ENCODE data around the gene DTD1. TPM values are rescaled to one million over a fixed set of nuclear protein-coding genes. Genes with fewer than 3 reads are reported as not detected.
"Not testable (repeated sequence)": the region's sequence is repeated elsewhere in the genome, so short reads cannot be mapped to it uniquely, and the experiment has no call there.

Gene DTD1
- total RNA-seq, 2 donors from 2014 or later = 8.9 to 16.1 TPM

DNA sequence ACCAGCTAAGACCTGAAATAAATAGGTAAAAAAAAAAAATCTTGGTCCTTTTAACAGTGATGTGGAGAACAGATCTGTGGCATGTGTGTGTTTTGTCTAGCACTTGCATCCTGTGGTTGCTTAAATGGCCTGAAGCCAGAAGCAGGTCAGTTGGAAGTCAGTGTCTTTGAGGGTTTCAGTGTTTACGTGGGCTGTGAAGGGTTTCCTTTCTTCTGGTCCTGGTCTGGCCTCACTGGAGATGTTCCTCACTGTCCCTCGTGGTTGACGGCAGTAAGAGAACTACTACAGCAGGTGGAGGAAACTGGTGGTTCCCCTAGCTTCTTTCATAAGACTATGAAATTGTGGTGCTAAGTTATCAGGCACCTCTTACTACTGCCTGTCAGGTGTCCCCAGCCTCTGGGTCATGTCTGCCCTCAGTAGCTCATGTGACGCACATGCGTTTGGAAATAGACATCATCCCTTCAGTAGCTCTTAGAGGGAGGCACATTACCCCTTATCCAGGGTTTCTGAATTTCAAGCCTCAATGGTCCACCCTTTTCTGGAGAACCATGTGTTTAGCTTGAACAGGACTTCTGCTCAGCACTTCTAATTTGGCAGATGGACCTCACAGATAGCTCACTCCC is 166.3 kb downstream of the DTD1 start:
- intact Hi-C loops (cut with DNase I) = no loop called here

DNA sequence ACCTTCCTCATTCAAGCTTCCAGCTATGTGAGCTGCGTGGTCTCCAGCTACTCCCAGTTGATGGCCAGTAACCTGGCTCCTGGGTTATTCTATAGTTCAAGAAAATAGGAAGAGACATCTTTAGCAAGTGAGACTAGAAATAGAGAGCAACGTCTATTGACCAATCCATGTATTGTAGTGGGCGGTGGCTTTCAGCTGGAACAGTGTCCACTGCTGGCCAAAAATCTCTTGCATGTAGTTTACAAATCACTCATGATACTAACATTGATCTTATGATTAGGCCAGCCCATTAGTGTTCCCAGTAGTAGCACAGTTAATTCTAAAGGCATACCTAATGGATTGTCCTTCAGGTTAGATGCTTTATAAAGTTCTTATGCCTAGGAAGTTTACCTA is 166.8 kb downstream of the DTD1 start:
- H3K27me3 ChIP-seq = no peaks in the 10 kb centered on the region
- intact Hi-C loops (cut with DNase I) = no loop called here
- no peak for ATAC-seq
- no peaks in the 10 kb centered on the region for H3K4me1 ChIP-seq
- no peak for TF ChIP-seq POLR2A (IDR thresholded peaks at IDR 0.05)
- TF ChIP-seq, protein P1, sequence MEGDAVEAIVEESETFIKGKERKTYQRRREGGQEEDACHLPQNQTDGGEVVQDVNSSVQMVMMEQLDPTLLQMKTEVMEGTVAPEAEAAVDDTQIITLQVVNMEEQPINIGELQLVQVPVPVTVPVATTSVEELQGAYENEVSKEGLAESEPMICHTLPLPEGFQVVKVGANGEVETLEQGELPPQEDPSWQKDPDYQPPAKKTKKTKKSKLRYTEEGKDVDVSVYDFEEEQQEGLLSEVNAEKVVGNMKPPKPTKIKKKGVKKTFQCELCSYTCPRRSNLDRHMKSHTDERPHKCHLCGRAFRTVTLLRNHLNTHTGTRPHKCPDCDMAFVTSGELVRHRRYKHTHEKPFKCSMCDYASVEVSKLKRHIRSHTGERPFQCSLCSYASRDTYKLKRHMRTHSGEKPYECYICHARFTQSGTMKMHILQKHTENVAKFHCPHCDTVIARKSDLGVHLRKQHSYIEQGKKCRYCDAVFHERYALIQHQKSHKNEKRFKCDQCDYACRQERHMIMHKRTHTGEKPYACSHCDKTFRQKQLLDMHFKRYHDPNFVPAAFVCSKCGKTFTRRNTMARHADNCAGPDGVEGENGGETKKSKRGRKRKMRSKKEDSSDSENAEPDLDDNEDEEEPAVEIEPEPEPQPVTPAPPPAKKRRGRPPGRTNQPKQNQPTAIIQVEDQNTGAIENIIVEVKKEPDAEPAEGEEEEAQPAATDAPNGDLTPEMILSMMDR (IDR thresholded peaks at IDR 0.05) = no peak
- H3K36me3 ChIP-seq (replicated peaks in 1 of 2; ENCODE audit: insufficient read depth in 1 of 2, low read depth in 2 of 2) = no peaks in the 10 kb centered on the region
- H3K9me3 ChIP-seq = no peaks in the 10 kb centered on the region
- no peak overlapping the region for H3K27ac ChIP-seq
- WGBS, 2 donors = 86 to 91% methylated on average over 3 of the region's 3 CpGs
- no peak overlapping the region for H3K4me3 ChIP-seq
- no peak for DNase-seq

More for the DNA sequence above, 166.3 kb downstream of the DTD1 start:
- Histone ChIP-seq H3K27ac (no peak overlapping the region), H3K4me3 (no peak overlapping the region), H3K4me1 (no peaks in the 10 kb centered on the region), H3K27me3 (no peaks in the 10 kb centered on the region), H3K9me3 (no peaks in the 10 kb centered on the region), H3K36me3 (replicated peaks in 1 of 2; ENCODE audit: insufficient read depth in 1 of 2, low read depth in 2 of 2) (no peaks in the 10 kb centered on the region)
- ATAC-seq (no peak), DNase-seq (no peak)
- 66 to 71% methylated on average over 5 of the region's 5 CpGs for WGBS, 2 donors
- TF ChIP-seq, protein P1 (IDR thresholded peaks at IDR 0.05) = no peak
- TF ChIP-seq POLR2A (IDR thresholded peaks at IDR 0.05) = no peak

DNA sequence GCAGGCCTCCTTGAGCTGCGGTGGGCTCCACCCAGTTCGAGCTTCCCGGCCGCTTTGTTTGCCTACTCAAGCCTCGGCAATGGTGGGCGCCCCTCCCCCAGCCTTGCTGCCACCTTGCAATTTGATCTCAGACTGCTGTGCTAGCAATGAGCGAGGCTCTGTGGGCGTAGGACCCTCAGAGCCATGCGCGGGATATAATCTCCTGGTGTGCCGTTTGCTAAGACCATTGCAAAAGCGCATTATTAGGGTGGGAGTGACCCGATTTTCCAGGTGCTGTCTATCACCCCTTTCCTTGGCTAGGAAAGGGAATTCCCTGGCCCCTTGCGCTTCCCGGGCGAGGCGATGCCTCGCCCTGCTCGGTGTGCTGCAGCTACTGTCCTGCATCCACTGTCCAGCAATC is 173.0 kb downstream of the DTD1 start:
- H3K27ac ChIP-seq; H3K4me3 ChIP-seq; H3K36me3 ChIP-seq (replicated peaks in 1 of 2; ENCODE audit: insufficient read depth in 1 of 2, low read depth in 2 of 2); H3K9me3 ChIP-seq; H3K4me1 ChIP-seq; ATAC-seq; intact Hi-C loops (cut with DNase I); H3K27me3 ChIP-seq; DNase-seq: not testable (repeated sequence)
- WGBS, 2 donors = 89 to 100% methylated on average over 14 to 19 of the region's 19 CpGs

DNA sequence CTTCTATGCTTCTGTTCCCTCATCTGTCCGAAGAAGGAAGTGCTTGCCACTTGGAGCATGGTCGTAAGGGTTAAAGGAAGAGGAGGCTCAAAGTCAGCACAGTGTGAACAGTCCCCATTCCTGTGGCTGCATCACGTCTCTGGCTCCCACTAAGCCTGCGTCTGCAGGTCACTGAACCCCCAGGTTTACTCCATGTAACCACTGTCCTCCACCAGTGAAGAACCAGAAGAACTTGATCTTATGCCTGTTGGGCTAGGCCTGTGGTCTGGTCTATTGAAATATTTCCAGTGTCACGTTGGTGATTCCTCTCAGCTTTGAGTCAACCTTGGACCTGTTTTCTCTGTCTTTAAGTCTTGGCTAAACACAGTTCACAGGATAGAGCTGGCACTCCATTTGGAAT is 179.8 kb downstream of the DTD1 start:
- H3K27ac ChIP-seq = no peak overlapping the region
- H3K9me3 ChIP-seq = no peaks in the 10 kb centered on the region
- intact Hi-C loops (cut with DNase I) = no loop called here
- no peak for ATAC-seq
- no peaks in the 10 kb centered on the region for H3K36me3 ChIP-seq (replicated peaks in 1 of 2; ENCODE audit: insufficient read depth in 1 of 2, low read depth in 2 of 2)
- H3K4me3 ChIP-seq = no peak overlapping the region
- no peak for DNase-seq
- TF ChIP-seq, protein P1 (IDR thresholded peaks at IDR 0.05) = no peak
- no peak for TF ChIP-seq POLR2A (IDR thresholded peaks at IDR 0.05)
- no peaks in the 10 kb centered on the region for H3K27me3 ChIP-seq
- H3K4me1 ChIP-seq = no peaks in the 10 kb centered on the region
- WGBS, 2 donors = 53 to 62% methylated on average over 5 of the region's 5 CpGs

DNA sequence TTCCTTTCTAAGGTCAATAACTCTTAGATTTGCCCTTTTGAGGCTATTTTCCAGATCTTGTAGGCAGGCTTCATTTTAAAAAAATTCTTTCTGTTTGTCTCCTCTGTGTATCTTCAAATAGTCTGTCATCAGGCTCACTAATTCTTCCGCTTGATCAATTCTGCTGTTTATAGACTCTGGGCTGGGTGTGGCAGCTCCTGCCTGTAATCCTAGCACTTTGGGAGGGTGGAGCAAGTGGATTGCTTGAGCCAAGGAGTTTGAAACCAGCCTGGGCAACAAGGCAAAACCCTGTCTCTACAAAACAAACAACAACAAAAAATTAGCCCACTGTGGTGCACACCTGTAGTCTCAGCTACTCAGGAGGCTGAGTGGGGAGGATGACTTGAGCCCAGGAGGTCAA is 185.7 kb downstream of the DTD1 start:
- H3K27ac ChIP-seq = no peak overlapping the region
- H3K4me3 ChIP-seq = no peak overlapping the region
- no peaks in the 10 kb centered on the region for H3K9me3 ChIP-seq
- H3K36me3 ChIP-seq (replicated peaks in 1 of 2; ENCODE audit: insufficient read depth in 1 of 2, low read depth in 2 of 2) = no peaks in the 10 kb centered on the region
- H3K4me1 ChIP-seq = no peaks in the 10 kb centered on the region
- DNase-seq = no peak
- ATAC-seq = no peak
- 87 to 90% methylated on average over 1 of the region's 1 CpG for WGBS, 2 donors
- intact Hi-C loops (cut with DNase I) = no loop called here
- no peaks in the 10 kb centered on the region for H3K27me3 ChIP-seq
- TF ChIP-seq, protein P1 (IDR thresholded peaks at IDR 0.05) = no peak
- no peak for TF ChIP-seq POLR2A (IDR thresholded peaks at IDR 0.05)
